Suppressor macrophage treated with lipopolysaccharide for 4 hours (primary cell): ENCODE measurements around the gene LPCAT2.
"Not testable (repeated sequence)": the region's sequence is repeated elsewhere in the genome, so short reads cannot be mapped to it uniquely, and the experiment has no call there.

Source experiments
- DNase-seq: peaks from one replicate; pipeline ENCODE4 v3.0.0-alpha.2; 2020

Gene LPCAT2

DNA sequence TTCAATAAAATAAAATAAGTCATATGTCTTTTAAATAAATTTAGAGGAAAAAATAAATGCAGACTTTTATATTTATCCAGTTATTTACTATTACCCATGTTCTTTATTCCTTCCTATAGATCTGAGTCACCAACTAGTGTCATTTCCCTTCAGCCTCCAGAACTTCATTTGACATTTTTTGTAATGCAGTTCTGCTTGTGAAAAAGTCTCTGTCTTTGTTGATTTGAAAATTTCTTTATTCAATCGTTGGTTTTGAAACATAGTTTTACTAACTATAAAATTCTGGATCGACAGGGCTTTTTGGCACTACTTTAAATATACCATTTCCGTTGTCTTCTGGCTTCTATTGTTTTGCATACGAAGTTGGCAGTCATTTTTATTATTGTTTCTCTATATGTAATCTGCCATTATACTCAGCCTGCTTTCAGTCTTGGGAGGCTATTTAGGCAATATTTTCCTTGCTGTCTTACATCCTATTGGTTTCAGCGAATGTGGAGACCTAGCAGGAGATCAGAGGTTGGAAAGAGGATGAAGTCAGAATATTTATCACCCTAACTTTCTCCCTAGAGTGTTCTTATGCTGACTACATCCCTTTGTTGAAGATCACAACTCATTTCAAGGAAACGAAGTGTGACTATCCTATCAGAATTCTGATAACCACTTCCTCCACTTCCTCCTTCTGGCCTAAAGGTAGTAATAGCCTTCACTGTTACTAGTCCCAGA is 104.9 kb downstream of the LPCAT2 start:
- no peak for DNase-seq

GRCh38 chr16:55615071-55615470 is 106.2 kb downstream of the LPCAT2 start:
- no peak for DNase-seq

DNA sequence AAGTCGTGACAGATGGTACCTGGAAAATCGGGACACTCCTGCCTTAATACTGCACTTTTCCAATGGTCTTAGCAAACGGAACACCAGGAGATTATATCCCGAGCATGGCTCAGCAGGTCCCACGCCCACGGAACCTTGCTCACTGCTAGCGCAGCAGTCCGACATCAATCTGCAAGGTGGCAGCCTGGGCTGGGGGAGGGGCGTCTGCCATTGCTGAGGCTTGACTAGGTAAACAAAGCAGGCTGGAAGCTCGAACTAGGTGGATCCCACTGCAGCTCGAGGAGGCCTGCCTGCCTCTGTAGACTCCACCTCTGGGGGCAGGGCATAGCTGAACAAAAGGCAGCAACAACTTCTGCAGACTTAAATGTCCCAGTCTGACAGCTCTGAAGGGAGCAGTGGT is 106.8 kb downstream of the LPCAT2 start:
- DNase-seq, result not testable (repeated sequence)

- DNase-seq, result no peak
Measured at GRCh38 chr16:55621771-55622170, 112.9 kb downstream of the LPCAT2 start.

DNA sequence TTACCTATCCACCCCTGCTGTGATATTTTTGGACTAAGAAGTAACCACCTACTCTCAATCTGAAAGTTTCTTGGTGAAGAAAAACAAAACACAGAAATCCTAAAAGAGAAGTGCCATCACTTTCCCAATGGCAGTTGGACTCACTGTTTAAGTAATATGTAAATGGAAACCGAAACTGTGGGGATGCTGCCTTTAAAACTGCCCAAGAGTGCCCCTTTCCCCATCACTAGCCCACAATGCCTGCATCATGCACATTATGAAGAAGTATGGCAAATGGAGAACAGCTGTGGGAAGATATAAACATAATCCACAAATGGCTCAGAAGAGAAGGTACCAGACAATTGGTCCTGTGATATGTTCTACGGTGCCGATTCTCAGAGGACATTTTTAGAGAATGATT is 113.4 kb downstream of the LPCAT2 start:
- peak; percentile 79 for DNase-seq

- no peak for DNase-seq
Measured at GRCh38 chr16:55622930-55623561, 114.2 kb downstream of the LPCAT2 start.

GRCh38 chr16:55623640-55624039 is 114.8 kb downstream of the LPCAT2 start:
- DNase-seq, result no peak

GRCh38 chr16:55624696-55625095 is 115.8 kb downstream of the LPCAT2 start:
- DNase-seq, result no peak

DNA sequence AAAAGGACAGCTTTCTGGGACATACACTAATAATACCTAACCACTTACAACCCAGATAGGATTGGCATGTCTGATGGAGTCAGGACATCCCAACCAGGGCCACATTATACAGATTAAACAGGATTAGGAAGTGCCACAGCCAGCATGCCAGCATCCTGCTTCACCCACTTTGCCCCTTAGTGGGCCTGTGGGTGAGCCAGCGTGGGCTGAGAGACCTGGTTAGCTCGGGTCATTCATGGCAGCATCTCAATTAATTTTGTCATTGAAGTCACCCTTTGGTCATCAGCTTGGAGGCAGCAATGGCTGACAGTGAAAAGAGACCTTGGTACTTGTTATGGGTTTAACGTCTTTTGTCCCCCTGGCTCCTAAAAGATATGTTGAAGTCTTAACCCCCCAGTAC is 117.0 kb downstream of the LPCAT2 start:
- no peak for DNase-seq

DNA sequence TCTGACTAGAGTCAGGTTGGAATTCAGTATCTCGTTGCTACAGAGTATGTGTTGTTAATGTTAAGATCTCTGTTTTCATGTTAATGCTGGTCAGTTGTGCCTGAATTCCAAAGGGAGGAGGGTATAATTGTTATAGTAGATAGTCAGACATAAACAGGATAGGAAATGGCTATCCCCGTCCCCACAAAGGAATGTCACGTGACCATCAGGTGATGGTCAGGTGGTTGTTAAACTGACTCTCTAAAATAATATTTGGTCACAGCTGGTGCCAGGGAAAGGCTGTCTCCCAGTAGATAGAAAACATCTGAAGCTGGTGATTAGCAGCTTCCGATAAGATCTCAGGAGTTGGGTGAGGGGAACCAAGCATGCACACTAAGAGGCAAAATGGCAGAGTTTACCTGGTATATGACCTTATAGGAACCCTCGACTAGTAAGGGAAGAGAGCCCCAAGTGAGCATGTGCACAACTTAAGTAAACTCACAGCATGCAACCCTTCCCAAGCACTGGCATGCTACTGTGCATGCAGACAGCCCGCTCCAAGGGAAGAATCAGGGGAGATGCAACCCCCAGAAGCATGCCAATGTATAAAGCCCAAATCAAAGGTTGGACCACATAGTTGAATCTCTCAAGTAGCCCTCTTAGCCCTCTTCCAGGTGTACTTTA is 119.6 kb downstream of the LPCAT2 start:
- no peak for DNase-seq

GRCh38 chr16:55630774-55631173 is 121.9 kb downstream of the LPCAT2 start:
- no peak for DNase-seq

GRCh38 chr16:55632259-55632658 is 123.4 kb downstream of the LPCAT2 start:
- DNase-seq, result no peak

DNA sequence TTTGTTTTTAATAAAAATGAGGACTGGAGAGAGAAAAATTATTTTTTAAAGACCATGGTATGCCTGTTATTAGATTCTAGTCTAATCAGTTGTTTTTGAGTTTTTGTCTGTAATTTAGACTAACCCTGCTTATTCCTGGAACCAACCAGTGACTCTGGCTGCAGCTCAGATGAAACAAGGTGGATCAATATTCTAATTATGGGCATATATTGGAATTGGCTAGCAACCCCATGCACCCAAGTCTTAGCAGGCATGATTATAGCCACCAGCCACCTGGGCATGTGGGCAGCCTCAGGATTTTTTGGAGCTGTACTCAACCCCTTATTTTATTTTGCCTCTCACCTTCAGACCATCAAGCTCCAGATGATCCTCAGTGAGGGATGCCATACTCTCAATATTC is 125.3 kb downstream of the LPCAT2 start:
- no peak for DNase-seq
